GM19324 (cell line): ENCODE data around the gene HSD17B3.
"Not testable (repeated sequence)": the region's sequence is repeated elsewhere in the genome, so short reads cannot be mapped to it uniquely, and the experiment has no call there.

Source experiments
- ATAC-seq: cut with Tn5 transposase; IDR thresholded peaks from one replicate; pipeline ENCODE4 v1.9.1; 2021; ENCODE audit warnings: mild to moderate bottlenecking, moderate library complexity; ENCODE audit not compliant: unreplicated experiment, low FRiP score

The HSD17B3 gene

GRCh38 chr9:96241391-96241809 lies 60.6 kb downstream of the HSD17B3 start:
- ATAC-seq: no peak

GRCh38 chr9:96236854-96237550 lies 65.0 kb downstream of the HSD17B3 start:
- ATAC-seq: no peak

GRCh38 chr9:96236337-96236736 lies 65.6 kb downstream of the HSD17B3 start:
- not testable (repeated sequence) for ATAC-seq

GRCh38 chr9:96232539-96233241 lies 69.3 kb downstream of the HSD17B3 start:
- ATAC-seq: no peak

GRCh38 chr9:96232164-96232538 lies 69.8 kb downstream of the HSD17B3 start:
- ATAC-seq: no peak

GRCh38 chr9:96230002-96230401 lies 72.0 kb downstream of the HSD17B3 start:
- ATAC-seq: no peak

- ATAC-seq: no peak
Measured at GRCh38 chr9:96222132-96222531, 79.8 kb downstream of the HSD17B3 start.

- no peak for ATAC-seq
Measured at GRCh38 chr9:96219900-96220257, 82.1 kb downstream of the HSD17B3 start.

GRCh38 chr9:96219026-96219899 lies 82.7 kb downstream of the HSD17B3 start:
- ATAC-seq: no peak

- peak; percentile 74 for ATAC-seq
Measured at GRCh38 chr9:96217754-96218693, 84.0 kb downstream of the HSD17B3 start.

- no peak for ATAC-seq
Measured at GRCh38 chr9:96217294-96217707, 84.7 kb downstream of the HSD17B3 start.

GRCh38 chr9:96216583-96216982 lies 85.4 kb downstream of the HSD17B3 start:
- no peak for ATAC-seq

GRCh38 chr9:96215841-96216240 lies 86.1 kb downstream of the HSD17B3 start:
- no peak for ATAC-seq

GRCh38 chr9:96214635-96215034 lies 87.3 kb downstream of the HSD17B3 start:
- no peak for ATAC-seq

GRCh38 chr9:96209407-96210271 lies 92.3 kb downstream of the HSD17B3 start:
- ATAC-seq: no peak

- no peak for ATAC-seq
Measured at GRCh38 chr9:96206156-96206751, 95.7 kb downstream of the HSD17B3 start.

- ATAC-seq: no peak
Measured at GRCh38 chr9:96204853-96205252, 97.1 kb downstream of the HSD17B3 start.

- no peak for ATAC-seq
Measured at GRCh38 chr9:96203867-96204501, 98.0 kb downstream of the HSD17B3 start.
